Uterus (tissue), 4 donors: ENCODE results near the gene NOTUM. TPM values are rescaled to one million over a fixed set of nuclear protein-coding genes. Genes with fewer than 3 reads are reported as not detected.

ENCODE experiments used
- DNase-seq, 2 donors: peaks; one replicate each; pipeline ENCODE4 v3.0.0-alpha.2; 2019 to 2020
- H3K27ac ChIP-seq, 2 donors: fragments of 200-600 bp; sonication (generic); 1 replicate in 1 of 2; 2 replicates in 1 of 2; pipeline ENCODE4 v1.5.1; 2016 to 2018
- H3K27me3 ChIP-seq, 2 donors: fragments of 200-600 bp; sonication (generic); one replicate each; pipeline ENCODE4 v1.5.1; 2018 to 2019; ENCODE audit warnings: control low read depth in 1 of 2
- H3K36me3 ChIP-seq, 2 donors: fragments of 200-600 bp; sonication (generic); one replicate each; pipeline ENCODE4 v1.5.1; 2019; ENCODE audit warnings: control low read depth in 1 of 2
- H3K4me1 ChIP-seq, 2 donors: fragments of 200-600 bp; sonication (generic); one replicate each; pipeline ENCODE4 v1.5.1; 2018 to 2019; ENCODE audit warnings: control low read depth in 1 of 2
- H3K4me3 ChIP-seq, 2 donors: fragments of 200-600 bp; sonication (generic); 1 replicate in 1 of 2; 2 replicates in 1 of 2; pipeline ENCODE4 v1.5.1; 2018 to 2019; ENCODE audit warnings: mild to moderate bottlenecking in 1 of 2
- H3K9me3 ChIP-seq, 2 donors: fragments of 200-600 bp; sonication (generic); one replicate each; pipeline ENCODE4 v1.5.1; 2019; ENCODE audit warnings: control low read depth in 1 of 2
- POLR2A ChIP-seq, 2 donors: fragments of 450-650 bp; IDR thresholded peaks; one replicate each; pipeline ENCODE4 v1.6.1; 2016; ENCODE audit warnings: antibody characterized with exemption in 2 of 2, mild to moderate bottlenecking in 1 of 2, moderate library complexity in 1 of 2
- intact Hi-C: fragments of 100-400 bp; cut with DNase I; formaldehyde crosslinking; loops from one replicate; pipeline ENCODE4 v1.15.1; 2023; ENCODE audit warnings: low total_unique reads
- total RNA-seq, 4 donors: library from RNA; depleted of rRNA in 3 of 4; stranded (reverse); fragments of >200 nt in 3 of 4; gene quantifications; one replicate each; pipeline versions ENCODE4 v1.1.0 to v1.2.4, GENCODE V29; 2014 to 2023
- TF ChIP-seq, protein P1 (sequence below), 4 experiments: fragments of 200-600 bp in 2 of 4; fragments of 450-650 bp in 2 of 4; sonication (generic) in 2 of 4; IDR thresholded peaks; one replicate each; pipeline ENCODE4 v1.5.1; 2016 to 2019; ENCODE audit warnings: antibody characterized with exemption in 4 of 4, mild to moderate bottlenecking in 2 of 4, moderate library complexity in 1 of 4
- donor health status: DM: yes; HTN: yes; CAD: no.

Gene NOTUM
- total RNA-seq, 4 donors from 2014 or later, result 5.0 TPM; not detected in 3

DNA sequence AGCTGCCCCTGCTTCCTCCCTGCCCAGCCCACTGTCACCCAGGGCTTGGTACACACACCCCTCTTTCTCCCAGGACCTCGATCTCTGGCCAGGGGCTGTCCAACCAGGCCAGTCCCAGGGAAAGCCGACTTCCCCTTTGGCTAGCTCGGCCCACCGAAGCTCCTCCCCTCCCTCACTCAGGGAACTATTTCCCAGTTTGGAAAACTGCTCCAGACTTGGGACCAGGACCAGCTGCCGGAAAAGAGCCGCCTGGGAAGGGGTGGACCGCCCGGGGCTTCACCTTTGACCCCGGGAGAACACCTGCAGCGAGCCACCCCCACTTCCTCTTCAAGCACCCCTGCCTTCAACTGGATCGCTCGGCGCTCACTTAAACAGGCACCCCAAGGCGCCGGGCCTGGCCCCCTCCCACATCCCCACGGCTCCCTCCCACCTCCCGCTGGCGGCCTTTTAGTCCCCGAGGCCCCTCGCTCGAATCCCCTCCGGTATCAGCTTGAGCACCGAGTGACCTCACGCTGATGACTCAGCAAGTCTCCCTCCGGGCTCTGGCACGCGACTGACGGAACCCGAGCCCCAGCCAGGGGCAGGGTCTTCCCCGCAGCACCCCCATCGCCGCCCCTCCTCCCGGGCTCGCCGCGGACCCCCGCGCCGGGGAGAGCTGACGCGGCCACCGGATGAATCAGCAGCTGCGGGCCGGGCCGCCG, 34.4 kb downstream of the NOTUM start:
- H3K27me3 ChIP-seq, result no peaks in the 10 kb centered on the region
- no peaks in the 10 kb centered on the region for H3K36me3 ChIP-seq
- peak overlapping the region; percentile 88 to 93 for H3K27ac ChIP-seq
- DNase-seq, result peak; percentile 70 to 72
- H3K4me1 ChIP-seq, result peaks cover 4 to 30% of the 10 kb centered on the region in 2 donors
- TF ChIP-seq, protein P1, sequence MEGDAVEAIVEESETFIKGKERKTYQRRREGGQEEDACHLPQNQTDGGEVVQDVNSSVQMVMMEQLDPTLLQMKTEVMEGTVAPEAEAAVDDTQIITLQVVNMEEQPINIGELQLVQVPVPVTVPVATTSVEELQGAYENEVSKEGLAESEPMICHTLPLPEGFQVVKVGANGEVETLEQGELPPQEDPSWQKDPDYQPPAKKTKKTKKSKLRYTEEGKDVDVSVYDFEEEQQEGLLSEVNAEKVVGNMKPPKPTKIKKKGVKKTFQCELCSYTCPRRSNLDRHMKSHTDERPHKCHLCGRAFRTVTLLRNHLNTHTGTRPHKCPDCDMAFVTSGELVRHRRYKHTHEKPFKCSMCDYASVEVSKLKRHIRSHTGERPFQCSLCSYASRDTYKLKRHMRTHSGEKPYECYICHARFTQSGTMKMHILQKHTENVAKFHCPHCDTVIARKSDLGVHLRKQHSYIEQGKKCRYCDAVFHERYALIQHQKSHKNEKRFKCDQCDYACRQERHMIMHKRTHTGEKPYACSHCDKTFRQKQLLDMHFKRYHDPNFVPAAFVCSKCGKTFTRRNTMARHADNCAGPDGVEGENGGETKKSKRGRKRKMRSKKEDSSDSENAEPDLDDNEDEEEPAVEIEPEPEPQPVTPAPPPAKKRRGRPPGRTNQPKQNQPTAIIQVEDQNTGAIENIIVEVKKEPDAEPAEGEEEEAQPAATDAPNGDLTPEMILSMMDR (IDR thresholded peaks at IDR 0.05), result no peak
- TF ChIP-seq POLR2A (IDR thresholded peaks at IDR 0.05), result peak; percentile 4 to 6
- H3K9me3 ChIP-seq, result no peaks in the 10 kb centered on the region
- intact Hi-C loops, result no loop called here
- peak overlapping the region; percentile 60 to 90 for H3K4me3 ChIP-seq

DNA sequence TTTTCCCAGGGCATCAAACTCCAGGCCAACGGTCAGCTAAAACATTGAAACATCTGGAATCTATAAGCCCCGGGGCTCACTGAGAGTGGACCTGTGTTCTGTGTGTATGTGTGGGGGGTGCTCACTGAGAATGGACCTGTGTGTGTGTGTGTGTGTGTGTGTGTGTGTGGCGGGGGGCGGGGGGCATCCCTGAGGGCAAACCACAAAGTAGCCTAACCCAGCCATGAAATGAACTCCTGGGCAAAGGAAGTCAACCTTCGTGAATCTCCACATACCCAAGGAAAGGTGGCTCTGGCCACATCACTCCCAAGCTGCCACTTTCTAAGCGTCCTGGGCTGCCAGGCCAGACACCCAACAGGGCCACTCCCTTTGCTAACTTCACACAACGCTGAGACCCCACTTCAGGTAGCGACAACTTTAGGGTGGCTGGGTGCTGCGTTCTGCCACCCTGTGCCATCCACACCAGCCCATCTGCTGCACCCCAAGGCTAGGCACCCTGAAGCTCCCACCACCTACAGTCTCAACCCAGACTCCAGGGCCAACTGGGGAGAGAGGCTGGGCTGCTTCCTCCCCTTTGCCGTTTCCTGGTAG, 35.0 kb downstream of the NOTUM start:
- H3K4me1 ChIP-seq, result peaks cover 4 to 30% of the 10 kb centered on the region in 2 donors
- peak overlapping the region; percentile 88 to 93 for H3K27ac ChIP-seq
- no peaks in the 10 kb centered on the region for H3K27me3 ChIP-seq
- TF ChIP-seq, protein P1 (IDR thresholded peaks at IDR 0.05), result no peak
- TF ChIP-seq POLR2A (IDR thresholded peaks at IDR 0.05), result no peak
- DNase-seq, result no peak
- H3K4me3 ChIP-seq, result peak overlapping the region; percentile 60 to 90
- H3K36me3 ChIP-seq, result no peaks in the 10 kb centered on the region
- H3K9me3 ChIP-seq, result no peaks in the 10 kb centered on the region
- intact Hi-C loops, result no loop called here

DNA sequence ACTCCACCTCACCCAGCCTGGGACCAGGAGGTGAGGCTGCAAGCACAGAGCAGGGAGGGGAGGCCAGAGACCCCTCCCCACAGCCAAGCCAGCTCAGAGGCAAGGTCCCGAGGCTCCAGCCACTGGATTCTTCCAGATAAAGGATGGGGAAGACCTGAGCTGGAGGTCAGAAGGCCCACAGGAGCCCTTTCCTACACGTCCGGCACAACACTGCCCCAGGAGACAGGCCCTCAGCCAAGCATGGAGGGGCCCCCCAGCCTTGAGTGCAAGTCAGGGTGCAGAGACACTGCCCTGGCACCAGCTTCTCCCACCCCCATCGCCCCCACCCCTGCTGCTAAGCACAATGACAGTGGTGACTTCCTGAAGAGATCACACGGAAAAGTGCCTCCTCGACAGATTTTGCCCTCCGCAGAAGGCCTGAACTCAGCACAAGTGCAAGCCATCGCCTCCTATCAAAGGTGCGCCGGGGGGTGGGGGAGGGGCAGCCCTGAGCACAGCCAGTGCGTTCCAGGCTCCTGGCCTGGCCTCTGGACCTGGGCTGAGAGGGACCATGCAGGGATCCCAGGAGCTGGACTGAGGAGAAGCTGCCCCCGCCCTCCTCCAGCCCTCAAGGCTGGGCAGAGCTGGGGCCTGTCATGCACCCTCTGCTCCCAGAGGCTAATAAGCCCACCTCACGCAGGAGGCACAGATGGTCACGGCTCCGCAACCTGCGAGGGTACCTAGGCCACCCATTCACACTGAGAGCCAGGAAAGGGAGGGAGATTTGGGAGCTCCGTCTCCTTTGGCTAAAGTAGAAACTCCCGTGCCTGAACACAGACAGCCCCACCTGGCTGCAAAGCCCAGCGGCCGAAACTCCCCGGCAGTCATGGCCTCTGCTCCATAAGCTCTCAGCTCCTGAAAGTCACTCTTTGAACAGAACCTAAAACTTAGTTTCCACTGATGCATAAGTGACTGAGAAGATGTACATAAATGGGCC, 36.1 kb downstream of the NOTUM start:
- intact Hi-C loops, result no loop called here
- H3K4me1 ChIP-seq, result peaks cover 4 to 30% of the 10 kb centered on the region in 2 donors
- DNase-seq, result no peak

DNA sequence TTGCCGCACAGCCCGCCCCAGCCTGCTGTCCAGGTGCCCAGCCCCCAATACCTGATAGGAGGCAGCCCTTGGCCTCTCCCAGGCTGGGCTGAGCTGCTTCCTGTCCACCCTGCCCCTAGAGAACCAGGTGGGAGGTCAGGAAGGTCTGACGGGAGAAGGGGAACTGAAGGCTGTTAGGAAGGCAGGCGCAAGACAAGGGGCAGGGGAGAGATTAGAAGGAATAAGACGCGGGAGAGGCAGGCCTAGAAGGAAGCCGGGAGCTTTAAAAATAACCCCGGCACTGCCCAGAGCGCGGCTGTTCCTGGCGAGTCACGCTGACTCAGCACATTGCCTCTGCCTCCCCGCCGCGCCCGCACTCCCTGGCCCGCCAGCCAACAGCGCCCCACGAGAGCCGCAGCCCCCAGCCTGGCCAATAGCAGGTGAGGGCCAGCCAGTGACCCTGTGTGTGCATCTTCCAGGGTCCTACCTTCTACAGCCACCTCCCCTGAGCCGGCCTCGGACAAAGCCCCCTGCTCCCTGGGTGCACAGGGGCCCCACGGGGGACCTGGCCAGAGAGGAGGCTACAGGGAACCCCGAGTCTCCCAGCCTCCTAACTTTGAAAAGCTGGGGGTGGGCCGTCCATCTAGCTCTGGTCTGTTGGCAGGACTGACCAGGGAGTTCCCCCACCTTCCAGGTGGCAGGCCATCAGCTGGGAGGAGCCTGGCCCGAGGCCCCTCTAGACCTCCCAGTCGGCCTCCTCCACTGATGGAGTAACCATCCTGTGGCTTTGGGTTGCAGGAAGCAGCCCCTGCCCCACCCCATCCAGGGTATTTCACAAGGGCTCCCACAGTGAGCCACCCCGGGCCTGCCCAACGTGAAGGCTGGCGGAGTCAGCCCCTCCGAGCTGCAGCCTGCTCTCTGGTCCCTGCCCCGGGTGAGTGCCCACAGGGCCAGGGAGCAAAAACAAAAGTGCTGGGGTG, 37.4 kb downstream of the NOTUM start:
- no peaks in the 10 kb centered on the region for H3K9me3 ChIP-seq
- H3K27me3 ChIP-seq, result no peaks in the 10 kb centered on the region
- peak overlapping the region; percentile 22 to 57 for H3K27ac ChIP-seq
- peak overlapping the region in 1 of 2 donors; percentile 2 for H3K4me3 ChIP-seq
- intact Hi-C loops, result no loop called here
- TF ChIP-seq, protein P1 (IDR thresholded peaks at IDR 0.05), result no peak
- TF ChIP-seq POLR2A (IDR thresholded peaks at IDR 0.05), result no peak
- no peak for DNase-seq
- peaks cover 4 to 30% of the 10 kb centered on the region in 2 donors for H3K4me1 ChIP-seq
- H3K36me3 ChIP-seq, result no peaks in the 10 kb centered on the region

More for the DNA sequence above, 36.1 kb downstream of the NOTUM start:
- Histone ChIP-seq H3K27me3 (no peaks in the 10 kb centered on the region), H3K9me3 (no peaks in the 10 kb centered on the region), H3K27ac (no peak overlapping the region), H3K36me3 (no peaks in the 10 kb centered on the region), H3K4me3 (no peak overlapping the region)
- TF ChIP-seq POLR2A (IDR thresholded peaks at IDR 0.05), result no peak
- TF ChIP-seq, protein P1 (IDR thresholded peaks at IDR 0.05), result no peak
